Effector memory CD8-positive, alpha-beta T cell (primary cell): Measurements from ENCODE around the gene SHANK2.
A peak's percentile ranks its signal among the peaks of the same experiment; 100 is the strongest.

Experiments
- ATAC-seq: fragments of 150-1000 bp; cut with Tn5 transposase; replicated peaks from 2 replicates; pipeline ENCODE4 v1.10.0; 2021; ENCODE audit warnings: mild to moderate bottlenecking, moderate library complexity
- DNase-seq, 3 experiments: peaks; one replicate each; pipeline ENCODE4 v3.0.0; 2021
- H3K27ac Mint-ChIP-seq, 2 donors: one replicate each; pipeline ENCODE4 v1.8.0; 2022; ENCODE audit warnings: mild to moderate bottlenecking in 2 of 2, mixed read lengths in 2 of 2, moderate library complexity in 2 of 2
- H3K27me3 Mint-ChIP-seq, 2 donors: one replicate each; pipeline ENCODE4 v1.8.0; 2022; ENCODE audit warnings: mixed read lengths in 2 of 2
- H3K36me3 Mint-ChIP-seq: one replicate; pipeline ENCODE4 v1.8.0; 2022; ENCODE audit warnings: mild to moderate bottlenecking, moderate library complexity, mixed read lengths; ENCODE audit not compliant: insufficient read depth
- H3K4me1 Mint-ChIP-seq, 2 donors: one replicate each; pipeline ENCODE4 v1.8.0; 2022; ENCODE audit warnings: low read depth in 2 of 2, mixed read lengths in 2 of 2
- H3K4me3 Mint-ChIP-seq, 2 donors: one replicate each; pipeline ENCODE4 v1.8.0; 2022; ENCODE audit warnings: mild to moderate bottlenecking in 2 of 2, mixed read lengths in 2 of 2, moderate library complexity in 2 of 2
- H3K9me3 Mint-ChIP-seq, 2 donors: one replicate each; pipeline ENCODE4 v1.8.0; 2022; ENCODE audit warnings: mixed read lengths in 2 of 2

The SHANK2 gene

DNA sequence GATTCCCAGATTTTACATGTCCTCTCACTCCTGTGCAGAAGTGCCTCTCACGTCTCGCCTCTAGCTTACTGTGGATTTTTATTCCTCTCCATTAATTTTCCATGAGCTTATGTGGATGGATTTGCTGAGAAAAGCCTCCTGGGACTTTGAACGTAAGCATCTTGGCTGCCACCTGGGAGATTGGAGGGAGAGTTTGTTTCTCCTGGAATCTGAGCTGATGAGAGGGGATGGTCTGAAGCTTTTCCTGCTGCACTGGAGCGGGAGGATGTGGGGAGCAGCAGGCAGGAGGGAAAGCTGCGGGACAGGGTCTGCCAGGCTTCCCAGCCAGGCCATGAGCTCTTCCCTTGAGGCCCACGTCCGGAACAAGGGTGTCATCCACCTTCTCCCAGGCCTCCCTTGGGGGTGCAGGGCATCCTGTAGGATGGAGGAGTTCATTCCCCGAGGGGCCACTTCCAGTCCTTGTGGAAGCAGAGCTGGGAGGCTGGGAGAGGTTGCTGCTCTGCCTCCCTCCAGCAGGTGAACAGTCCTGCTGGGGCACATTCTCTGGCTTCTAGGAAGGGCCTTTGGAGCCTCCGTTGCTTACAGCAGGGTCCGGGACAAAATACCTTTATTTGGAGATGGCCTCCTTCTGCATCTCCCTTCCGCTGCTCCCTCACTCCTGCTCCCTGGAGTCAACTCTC is 3.6 kb upstream of the SHANK2 start:
- no peaks in the 10 kb centered on the region for H3K4me1 Mint-ChIP-seq
- no peak overlapping the region for H3K27ac Mint-ChIP-seq
- peaks cover 26 to 37% of the 10 kb centered on the region in 2 donors for H3K27me3 Mint-ChIP-seq
- H3K9me3 Mint-ChIP-seq: no peaks in the 10 kb centered on the region
- DNase-seq (no peak), ATAC-seq (no peak)
- H3K4me3 Mint-ChIP-seq: no peak overlapping the region
- H3K36me3 Mint-ChIP-seq: peaks cover under 1% of the 10 kb centered on the region

- no peak overlapping the region for H3K4me3 Mint-ChIP-seq
- DNase-seq: no peak
- H3K27ac Mint-ChIP-seq: no peak overlapping the region
- ATAC-seq: no peak
- no peaks in the 10 kb centered on the region for H3K9me3 Mint-ChIP-seq
- no peaks in the 10 kb centered on the region for H3K4me1 Mint-ChIP-seq
- peaks cover 33 to 43% of the 10 kb centered on the region in 2 donors for H3K27me3 Mint-ChIP-seq
- H3K36me3 Mint-ChIP-seq: peaks cover 3% of the 10 kb centered on the region
Measured at GRCh38 chr11:71255323-71255722, 2.9 kb upstream of the SHANK2 start.

GRCh38 chr11:71253794-71254193 is 1.4 kb upstream of the SHANK2 start:
- Mint-ChIP-seq H3K27ac (no peak overlapping the region), H3K4me1 (no peaks in the 10 kb centered on the region), H3K9me3 (no peaks in the 10 kb centered on the region), H3K36me3 (peaks cover 3% of the 10 kb centered on the region), H3K4me3 (no peak overlapping the region), H3K27me3 (peaks cover 46 to 58% of the 10 kb centered on the region in 2 donors)
- ATAC-seq (no peak), DNase-seq (no peak)

GRCh38 chr11:71252770-71253730 is 673 bp upstream of the SHANK2 start:
- H3K4me3 Mint-ChIP-seq: no peak overlapping the region
- DNase-seq: no peak
- no peak for ATAC-seq
- H3K27me3 Mint-ChIP-seq: peaks cover 49 to 66% of the 10 kb centered on the region in 2 donors
- H3K9me3 Mint-ChIP-seq: no peaks in the 10 kb centered on the region
- no peaks in the 10 kb centered on the region for H3K4me1 Mint-ChIP-seq
- H3K27ac Mint-ChIP-seq: no peak overlapping the region
- H3K36me3 Mint-ChIP-seq: peaks cover 3% of the 10 kb centered on the region

GRCh38 chr11:71251761-71252268 is 562 bp downstream of the SHANK2 start:
- ATAC-seq (no peak), DNase-seq (no peak)
- Mint-ChIP-seq H3K4me3 (no peak overlapping the region), H3K27me3 (peaks cover 49 to 72% of the 10 kb centered on the region in 2 donors), H3K4me1 (no peaks in the 10 kb centered on the region), H3K9me3 (no peaks in the 10 kb centered on the region), H3K36me3 (peaks cover 3% of the 10 kb centered on the region), H3K27ac (no peak overlapping the region)

- Mint-ChIP-seq H3K27ac (no peak overlapping the region), H3K27me3 (peaks cover 49 to 72% of the 10 kb centered on the region in 2 donors), H3K36me3 (peaks cover 3% of the 10 kb centered on the region)
Measured at GRCh38 chr11:71251151-71251721, 1.1 kb downstream of the SHANK2 start.

GRCh38 chr11:71250523-71251150 is 1.7 kb downstream of the SHANK2 start:
- no peak for ATAC-seq
- no peaks in the 10 kb centered on the region for H3K4me1 Mint-ChIP-seq
- H3K4me3 Mint-ChIP-seq: peak overlapping the region in 1 of 2 donors; percentile 28
- H3K9me3 Mint-ChIP-seq: no peaks in the 10 kb centered on the region
- H3K27me3 Mint-ChIP-seq: peaks cover 49 to 68% of the 10 kb centered on the region in 2 donors
- DNase-seq: no peak
- no peak overlapping the region for H3K27ac Mint-ChIP-seq
- H3K36me3 Mint-ChIP-seq: peaks cover 3% of the 10 kb centered on the region

More at GRCh38 chr11:71251151-71251721, 1.1 kb downstream of the SHANK2 start:
- H3K4me3 Mint-ChIP-seq: no peak overlapping the region
- DNase-seq: no peak
- H3K4me1 Mint-ChIP-seq: no peaks in the 10 kb centered on the region
- no peaks in the 10 kb centered on the region for H3K9me3 Mint-ChIP-seq
- no peak for ATAC-seq

DNA sequence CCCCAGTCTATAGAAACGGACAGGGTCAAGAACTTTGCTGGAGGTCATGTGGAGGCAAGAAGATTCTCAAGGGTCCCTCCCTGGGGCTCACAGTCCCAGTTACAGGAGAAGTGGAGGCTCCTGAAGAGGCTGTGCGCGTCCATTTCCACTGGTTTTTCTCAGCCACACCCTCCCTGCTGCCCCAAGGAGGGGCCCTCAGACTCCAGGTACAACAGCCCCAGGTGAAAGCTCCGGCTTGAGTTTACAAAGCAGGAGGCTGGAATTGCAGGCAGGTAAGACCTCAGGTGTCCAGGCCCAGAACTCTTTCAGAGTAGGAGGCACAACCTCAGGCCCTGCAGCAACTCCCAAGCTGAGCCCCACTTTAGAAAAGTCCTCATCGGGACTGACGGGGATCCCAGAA is 3.1 kb downstream of the SHANK2 start:
- Mint-ChIP-seq H3K4me3 (no peak overlapping the region), H3K36me3 (peaks cover 3% of the 10 kb centered on the region), H3K4me1 (no peaks in the 10 kb centered on the region), H3K27ac (no peak overlapping the region), H3K27me3 (peaks cover 38 to 58% of the 10 kb centered on the region in 2 donors), H3K9me3 (no peaks in the 10 kb centered on the region)
- DNase-seq (no peak), ATAC-seq (no peak)

DNA sequence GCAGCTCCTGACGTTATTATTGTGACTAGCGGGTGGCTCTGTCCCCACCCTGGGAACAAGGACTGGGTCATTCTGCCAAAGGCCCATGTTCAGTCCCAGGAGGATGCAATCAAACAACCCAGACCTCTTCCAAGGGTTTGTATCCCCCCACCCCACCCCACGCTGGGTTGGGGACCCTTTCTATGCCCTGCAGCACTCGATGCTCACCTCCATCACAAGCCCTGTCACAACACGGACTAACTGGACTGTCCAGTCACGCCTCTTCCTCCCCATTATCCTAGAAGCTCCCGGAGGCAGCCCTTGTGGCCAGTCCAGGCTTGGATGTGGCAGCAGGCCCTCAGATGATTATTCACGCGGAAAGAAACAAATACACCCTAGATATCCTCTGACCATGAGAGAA is 3.7 kb downstream of the SHANK2 start:
- no peak overlapping the region for H3K27ac Mint-ChIP-seq
- ATAC-seq (no peak), DNase-seq (no peak)
- no peak overlapping the region for H3K4me3 Mint-ChIP-seq
- no peaks in the 10 kb centered on the region for H3K9me3 Mint-ChIP-seq
- H3K27me3 Mint-ChIP-seq: peaks cover 31 to 52% of the 10 kb centered on the region in 2 donors
- no peaks in the 10 kb centered on the region for H3K4me1 Mint-ChIP-seq
- H3K36me3 Mint-ChIP-seq: peaks cover 3% of the 10 kb centered on the region

- Mint-ChIP-seq H3K4me3 (no peak overlapping the region), H3K9me3 (no peaks in the 10 kb centered on the region), H3K4me1 (no peaks in the 10 kb centered on the region), H3K27me3 (peaks cover 27 to 50% of the 10 kb centered on the region in 2 donors), H3K27ac (no peak overlapping the region), H3K36me3 (peaks cover 3% of the 10 kb centered on the region)
- DNase-seq: no peak
- no peak for ATAC-seq
Measured at GRCh38 chr11:71248251-71248570, 4.2 kb downstream of the SHANK2 start.

- no peak overlapping the region for H3K4me3 Mint-ChIP-seq
- DNase-seq (no peak), ATAC-seq (no peak)
- peaks cover 3% of the 10 kb centered on the region for H3K36me3 Mint-ChIP-seq
- no peaks in the 10 kb centered on the region for H3K9me3 Mint-ChIP-seq
- H3K27me3 Mint-ChIP-seq: peaks cover 29 to 51% of the 10 kb centered on the region in 2 donors
- no peak overlapping the region for H3K27ac Mint-ChIP-seq
- no peaks in the 10 kb centered on the region for H3K4me1 Mint-ChIP-seq
Measured at GRCh38 chr11:71247551-71248250, 4.7 kb downstream of the SHANK2 start.

DNA sequence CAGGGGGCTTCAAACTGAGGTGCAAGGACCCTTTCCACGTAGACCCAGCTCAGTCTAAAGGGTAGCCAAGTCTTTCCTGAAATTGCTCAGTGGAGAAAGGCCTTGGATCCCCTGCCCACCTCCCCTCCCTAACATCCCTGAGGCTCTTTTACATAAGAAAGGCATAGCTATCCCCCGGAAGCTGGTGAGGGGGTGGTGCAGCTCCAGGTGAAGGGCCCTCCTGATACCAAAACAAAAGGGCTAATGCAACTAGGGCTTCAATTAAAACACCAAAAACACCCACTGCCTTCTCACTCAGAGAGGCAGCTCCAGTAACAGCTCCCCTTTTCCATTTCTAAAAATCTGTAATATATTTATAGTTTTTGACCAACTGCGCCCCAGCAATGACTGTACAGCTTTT is 5.8 kb downstream of the SHANK2 start:
- Mint-ChIP-seq H3K27ac (no peak overlapping the region), H3K4me1 (no peaks in the 10 kb centered on the region), H3K27me3 (peaks cover 33 to 57% of the 10 kb centered on the region in 2 donors), H3K36me3 (peaks cover 3% of the 10 kb centered on the region), H3K9me3 (no peaks in the 10 kb centered on the region), H3K4me3 (no peak overlapping the region)
- DNase-seq (no peak), ATAC-seq (no peak)
